Measurements from ENCODE around the gene PHYKPL.

Gene PHYKPL

GRCh38 chr5:178214160-178214803 lies 18.3 kb downstream of the PHYKPL start:
- no peak for DNase-seq (ENCODE audit: low spot score)
- TF ChIP-seq, protein P1, sequence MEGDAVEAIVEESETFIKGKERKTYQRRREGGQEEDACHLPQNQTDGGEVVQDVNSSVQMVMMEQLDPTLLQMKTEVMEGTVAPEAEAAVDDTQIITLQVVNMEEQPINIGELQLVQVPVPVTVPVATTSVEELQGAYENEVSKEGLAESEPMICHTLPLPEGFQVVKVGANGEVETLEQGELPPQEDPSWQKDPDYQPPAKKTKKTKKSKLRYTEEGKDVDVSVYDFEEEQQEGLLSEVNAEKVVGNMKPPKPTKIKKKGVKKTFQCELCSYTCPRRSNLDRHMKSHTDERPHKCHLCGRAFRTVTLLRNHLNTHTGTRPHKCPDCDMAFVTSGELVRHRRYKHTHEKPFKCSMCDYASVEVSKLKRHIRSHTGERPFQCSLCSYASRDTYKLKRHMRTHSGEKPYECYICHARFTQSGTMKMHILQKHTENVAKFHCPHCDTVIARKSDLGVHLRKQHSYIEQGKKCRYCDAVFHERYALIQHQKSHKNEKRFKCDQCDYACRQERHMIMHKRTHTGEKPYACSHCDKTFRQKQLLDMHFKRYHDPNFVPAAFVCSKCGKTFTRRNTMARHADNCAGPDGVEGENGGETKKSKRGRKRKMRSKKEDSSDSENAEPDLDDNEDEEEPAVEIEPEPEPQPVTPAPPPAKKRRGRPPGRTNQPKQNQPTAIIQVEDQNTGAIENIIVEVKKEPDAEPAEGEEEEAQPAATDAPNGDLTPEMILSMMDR (IDR thresholded peaks at IDR 0.05; ENCODE audit: extremely low read depth, insufficient read depth, missing control alignments) = no peak
- in situ Hi-C loops (cut with MboI; ENCODE audit: low pct_unique_long_range_greater_than_20kb, low sequenced_read_pairs, unreplicated experiment) = no loop called here

DNA sequence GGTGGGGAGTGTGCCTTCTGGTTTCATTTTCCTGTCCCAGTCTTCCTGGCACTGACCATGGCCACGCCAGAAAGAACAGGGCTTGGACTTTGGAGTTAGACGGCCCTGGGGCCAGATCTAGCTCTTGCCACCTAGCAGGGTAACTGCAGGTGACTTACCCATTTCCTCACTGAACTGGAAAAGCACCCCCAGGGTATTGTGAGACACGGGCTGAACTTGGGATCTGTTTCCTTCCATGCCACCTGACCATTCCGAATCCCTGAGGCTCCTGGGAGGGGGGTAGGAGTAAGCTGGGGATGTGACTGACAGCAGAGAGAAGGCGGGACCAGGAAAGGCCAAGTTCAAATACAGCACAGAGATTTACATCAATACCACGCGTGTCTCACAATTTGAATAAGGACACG lies 18.9 kb downstream of the PHYKPL start:
- TF ChIP-seq, protein P1 (IDR thresholded peaks at IDR 0.05; ENCODE audit: extremely low read depth, insufficient read depth, missing control alignments) = no peak
- no peak for DNase-seq (ENCODE audit: low spot score)
- in situ Hi-C loops (cut with MboI; ENCODE audit: low pct_unique_long_range_greater_than_20kb, low sequenced_read_pairs, unreplicated experiment) = no loop called here

DNA sequence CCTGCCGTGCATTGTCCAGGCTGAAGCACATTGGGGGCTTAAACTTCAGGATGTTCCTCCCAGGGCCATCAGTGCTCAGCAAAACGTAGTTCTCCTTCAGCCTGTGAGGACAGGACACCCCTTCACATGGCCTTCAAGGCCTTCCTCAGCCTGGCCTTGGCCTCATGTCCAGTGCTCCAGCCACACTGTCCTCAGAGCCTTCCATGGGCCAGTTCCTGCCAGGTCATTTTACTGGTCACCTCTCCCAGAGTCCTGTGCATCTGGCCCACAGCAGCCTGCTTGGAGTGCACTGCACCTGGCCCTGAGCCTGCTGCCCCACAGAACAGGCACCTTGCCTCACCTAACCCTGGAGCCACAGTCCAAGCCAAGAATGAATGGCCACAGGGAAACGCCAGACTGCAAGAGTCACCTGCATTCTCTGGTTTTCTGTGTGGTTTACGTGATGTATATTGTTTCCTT lies 19.6 kb downstream of the PHYKPL start:
- in situ Hi-C loops (cut with MboI; ENCODE audit: low pct_unique_long_range_greater_than_20kb, low sequenced_read_pairs, unreplicated experiment) = no loop called here
- TF ChIP-seq, protein P1 (IDR thresholded peaks at IDR 0.05; ENCODE audit: extremely low read depth, insufficient read depth, missing control alignments) = no peak
- DNase-seq (ENCODE audit: low spot score) = no peak

DNA sequence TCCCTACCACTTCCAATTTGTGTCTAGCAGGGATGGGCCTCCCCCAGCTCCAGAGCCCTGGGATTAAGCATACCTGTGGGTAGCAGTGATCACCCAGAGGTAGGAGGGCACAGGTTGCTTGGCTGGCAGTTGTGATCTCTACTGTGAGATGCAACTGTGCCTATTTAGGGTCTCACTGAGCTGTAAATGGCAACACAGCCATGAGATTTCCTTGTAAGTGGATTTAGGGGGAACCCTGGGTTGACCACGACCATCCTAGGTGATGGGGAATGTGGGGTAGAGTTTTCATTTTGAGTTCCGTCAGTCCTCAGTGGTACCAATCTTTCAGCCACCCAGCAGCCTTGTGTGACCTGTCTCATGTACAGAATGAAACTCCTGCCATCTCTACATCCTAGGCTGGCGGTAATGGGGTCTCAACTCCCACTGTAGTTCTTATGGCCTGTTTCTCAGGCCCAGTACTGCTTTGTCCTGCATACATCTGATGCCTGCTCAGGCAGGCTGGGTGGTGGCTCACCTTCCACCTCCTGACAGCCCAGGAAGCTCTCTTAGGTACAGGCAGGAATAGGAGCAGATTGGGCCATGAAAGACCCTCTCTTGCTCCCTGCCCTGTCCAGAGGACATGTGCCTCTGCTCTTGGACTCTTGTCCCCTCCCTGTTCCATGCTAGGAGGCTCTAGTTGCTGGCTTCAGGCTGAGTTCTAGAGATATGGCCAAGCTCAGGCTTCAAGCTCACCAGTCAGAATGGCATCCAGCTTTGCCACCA lies 20.2 kb downstream of the PHYKPL start:
- in situ Hi-C loops (cut with MboI; ENCODE audit: low pct_unique_long_range_greater_than_20kb, low sequenced_read_pairs, unreplicated experiment) = no loop called here
- no peak for DNase-seq (ENCODE audit: low spot score)
- TF ChIP-seq, protein P1 (IDR thresholded peaks at IDR 0.05; ENCODE audit: extremely low read depth, insufficient read depth, missing control alignments) = no peak

GRCh38 chr5:178211095-178212048 lies 21.2 kb downstream of the PHYKPL start:
- TF ChIP-seq, protein P1 (IDR thresholded peaks at IDR 0.05; ENCODE audit: extremely low read depth, insufficient read depth, missing control alignments) = no peak
- in situ Hi-C loops (cut with MboI; ENCODE audit: low pct_unique_long_range_greater_than_20kb, low sequenced_read_pairs, unreplicated experiment) = no loop called here
- DNase-seq (ENCODE audit: low spot score) = no peak

GRCh38 chr5:178210686-178211085 lies 21.9 kb downstream of the PHYKPL start:
- TF ChIP-seq, protein P1 (IDR thresholded peaks at IDR 0.05; ENCODE audit: extremely low read depth, insufficient read depth, missing control alignments) = no peak
- in situ Hi-C loops (cut with MboI; ENCODE audit: low pct_unique_long_range_greater_than_20kb, low sequenced_read_pairs, unreplicated experiment) = no loop called here
- DNase-seq (ENCODE audit: low spot score) = no peak
